Neural cell (in vitro differentiated cells): ENCODE data around the gene GBA2. TPM values are rescaled to one million over a fixed set of nuclear protein-coding genes. Genes with fewer than 3 reads are reported as not detected.

Experiments used
- H2AFZ ChIP-seq: fragments of 200-600, 300-800 bp; sonication (generic), shearing (Covaris generic); 2 replicates; pipeline ENCODE4 v1.6.0; 2014; ENCODE audit warnings: low read depth, mild to moderate bottlenecking, antibody characterized with exemption, low read length, moderate library complexity
- H3F3A ChIP-seq: fragments of 200-600 bp; shearing (Covaris generic); 2 replicates; pipeline ENCODE4 v1.6.1; 2016; ENCODE audit warnings: mild to moderate bottlenecking, moderate library complexity, mixed read lengths, antibody characterized with exemption, low read length; ENCODE audit not compliant: insufficient read depth, poor library complexity, severe bottlenecking
- H3K27ac ChIP-seq: fragments of 200-600, 300-800 bp; sonication (generic), shearing (Covaris generic); 2 replicates; pipeline ENCODE4 v1.5.1; 2014; ENCODE audit warnings: mild to moderate bottlenecking, low read length, moderate library complexity
- H3K27me3 ChIP-seq: fragments of 300-800, 200-600 bp; sonication (generic), shearing (Covaris generic); 2 replicates; pipeline ENCODE4 v1.6.0; 2014; ENCODE audit warnings: mild to moderate bottlenecking, low read depth, low read length, moderate library complexity; ENCODE audit not compliant: insufficient read depth
- H3K36me3 ChIP-seq: fragments of 300-800, 200-600 bp; sonication (generic), shearing (Covaris generic); 2 replicates; pipeline ENCODE4 v1.5.1; 2014; ENCODE audit warnings: mild to moderate bottlenecking, antibody characterized with exemption, low read length, moderate library complexity; ENCODE audit not compliant: insufficient read depth
- H3K4me2 ChIP-seq: fragments of 300-800, 200-600 bp; sonication (generic), shearing (Covaris generic); 2 replicates; pipeline ENCODE4 v1.6.0; 2014; ENCODE audit warnings: mild to moderate bottlenecking, low read length
- H3K4me3 ChIP-seq: fragments of 300-800, 200-600 bp; sonication (generic), shearing (Covaris generic); 2 replicates; pipeline ENCODE4 v1.5.1; 2014; ENCODE audit warnings: mild to moderate bottlenecking, low read length, moderate library complexity
- H3K79me2 ChIP-seq: fragments of 200-600 bp; shearing (Covaris generic); replicated peaks from 2 replicates; pipeline ENCODE4 v1.6.0; 2014; ENCODE audit warnings: mild to moderate bottlenecking, low read length, moderate library complexity; ENCODE audit not compliant: insufficient read depth
- H3K9ac ChIP-seq: fragments of 300-800, 200-600 bp; sonication (generic), shearing (Covaris generic); 2 replicates; pipeline ENCODE4 v1.6.1; 2016; ENCODE audit warnings: mild to moderate bottlenecking, low read length, mixed read lengths
- H3K9me2 ChIP-seq: fragments of 200-600 bp; shearing (Covaris generic); 2 replicates; pipeline ENCODE4 v1.6.1; 2016; ENCODE audit warnings: mild to moderate bottlenecking, low read length, mixed read lengths; ENCODE audit not compliant: insufficient read depth
- H3K9me3 ChIP-seq: fragments of 200-600, 300-800 bp; sonication (generic), shearing (Covaris generic); 2 replicates; pipeline ENCODE4 v1.6.1; 2016; ENCODE audit warnings: mild to moderate bottlenecking, mixed run types, low read length, moderate library complexity, mixed read lengths
- H4K20me1 ChIP-seq: fragments of 200-600 bp; shearing (Covaris generic); 2 replicates; pipeline ENCODE4 v1.6.1; 2016; ENCODE audit warnings: mild to moderate bottlenecking, mixed run types; ENCODE audit not compliant: insufficient read depth
- CTCF ChIP-seq: fragments of 450-650 bp; IDR thresholded peaks from 2 replicates; pipeline ENCODE4 v1.5.1; 2014; ENCODE audit warnings: antibody characterized with exemption, mild to moderate bottlenecking, moderate library complexity; ENCODE audit not compliant: poor library complexity, severe bottlenecking
- EP300 ChIP-seq: fragments of 450-650 bp; conservative IDR thresholded peaks from 2 replicates; pipeline ENCODE4 v1.6.1; 2014; ENCODE audit warnings: antibody characterized with exemption, mild to moderate bottlenecking, moderate library complexity; ENCODE audit not compliant: poor library complexity, severe bottlenecking
- EZH2 ChIP-seq: fragments of 200-600, 300-800 bp; shearing (Covaris generic), sonication (generic); IDR thresholded peaks from 2 replicates; pipeline ENCODE4 v1.6.1; 2014; ENCODE audit warnings: antibody characterized with exemption, low read length, borderline replicate concordance, mild to moderate bottlenecking; ENCODE audit not compliant: insufficient read depth, poor library complexity, severe bottlenecking
- MXI1 ChIP-seq: fragments of 450-650 bp; conservative IDR thresholded peaks from 2 replicates; pipeline ENCODE4 v1.6.1; 2014; ENCODE audit warnings: antibody characterized with exemption, mild to moderate bottlenecking; ENCODE audit not compliant: poor library complexity, severe bottlenecking
- POLR2AphosphoS5 ChIP-seq: IDR thresholded peaks from 2 replicates; pipeline ENCODE4 v1.6.1; 2012
- RAD21 ChIP-seq: fragments of 450-650 bp; conservative IDR thresholded peaks from 2 replicates; pipeline ENCODE4 v1.6.1; 2014; ENCODE audit warnings: antibody characterized with exemption, mild to moderate bottlenecking, moderate library complexity
- REST ChIP-seq: IDR thresholded peaks from 2 replicates; pipeline ENCODE4 v1.6.1; 2012; ENCODE audit warnings: borderline replicate concordance
- SMC3 ChIP-seq: fragments of 450-650 bp; conservative IDR thresholded peaks from 2 replicates; pipeline ENCODE4 v1.6.1; 2014; ENCODE audit warnings: antibody characterized with exemption, mild to moderate bottlenecking, moderate library complexity; ENCODE audit not compliant: poor library complexity
- TAF1 ChIP-seq: IDR thresholded peaks from 2 replicates; pipeline ENCODE4 v1.6.1; 2012; ENCODE audit warnings: low read depth
- polyA plus RNA-seq: library from polyadenylated mRNA; depleted of rRNA; stranded (reverse); fragments of >200 nt; gene quantifications from 2 replicates; pipeline ENCODE4 v1.2.3, GENCODE V29; 2014

The GBA2 gene
- polyA plus RNA-seq, 1 donor from 2014 or later: 113 TPM

DNA sequence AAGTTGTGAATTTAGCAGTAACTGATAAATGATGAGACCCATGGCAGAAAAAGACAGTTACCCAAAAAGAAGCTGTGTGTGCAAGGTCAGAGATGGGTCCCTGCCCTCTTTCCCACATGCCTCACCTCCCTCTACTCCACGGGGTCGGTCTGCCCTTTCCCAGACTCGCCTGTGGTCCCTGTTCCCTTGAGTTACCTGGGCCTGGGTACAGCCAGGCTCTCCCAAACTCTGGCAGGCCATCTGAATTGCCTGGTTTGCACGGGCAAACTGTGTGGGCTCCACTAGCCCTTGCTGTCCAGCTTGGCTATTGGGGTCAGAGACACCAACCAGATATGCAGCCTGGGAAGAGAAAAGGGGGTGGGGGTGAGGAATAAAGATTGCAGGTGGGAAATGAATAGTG lies 40.9 kb downstream of the GBA2 start:
- no peak overlapping the region for H3K27ac ChIP-seq
- no peaks in the 10 kb centered on the region for H3K79me2 ChIP-seq
- H4K20me1 ChIP-seq: no peaks in the 10 kb centered on the region
- no peaks in the 10 kb centered on the region for H3F3A ChIP-seq
- H2AFZ ChIP-seq: no peak overlapping the region
- no peaks in the 10 kb centered on the region for H3K9me3 ChIP-seq
- no peak for TF ChIP-seq CTCF
- no peak for TF ChIP-seq MXI1
- TF ChIP-seq EP300: no peak
- no peak for TF ChIP-seq TAF1
- TF ChIP-seq EZH2: no peak
- TF ChIP-seq REST: no peak
- TF ChIP-seq SMC3: no peak
- TF ChIP-seq POLR2AphosphoS5: no peak
- no peak for TF ChIP-seq RAD21
- H3K36me3 ChIP-seq: peaks cover 12% of the 10 kb centered on the region
- no peak overlapping the region for H3K9ac ChIP-seq
- no peaks in the 10 kb centered on the region for H3K27me3 ChIP-seq
- H3K4me3 ChIP-seq: no peak overlapping the region
- no peaks in the 10 kb centered on the region for H3K9me2 ChIP-seq
- no peak overlapping the region for H3K4me2 ChIP-seq

GRCh38 chr9:35706951-35707350 lies 42.1 kb downstream of the GBA2 start:
- Histone ChIP-seq H3K4me3 (no peak overlapping the region), H3K9ac (no peak overlapping the region), H2AFZ (no peak overlapping the region), H3K4me2 (no peak overlapping the region), H3K79me2 (no peaks in the 10 kb centered on the region), H3K27me3 (no peaks in the 10 kb centered on the region), H3K36me3 (peaks cover 12% of the 10 kb centered on the region), H3K27ac (no peak overlapping the region), H3K9me2 (no peaks in the 10 kb centered on the region), H3F3A (no peaks in the 10 kb centered on the region), H3K9me3 (no peaks in the 10 kb centered on the region), H4K20me1 (no peaks in the 10 kb centered on the region)
- TF ChIP-seq POLR2AphosphoS5 (no peak), EZH2 (no peak), EP300 (no peak), RAD21 (no peak), REST (no peak), TAF1 (no peak), MXI1 (no peak), CTCF (no peak), SMC3 (no peak)
